Dedifferentiated amniotic fluid mesenchymal stem cell (primary cell): ENCODE measurements around the gene MCRIP1.

Source experiments
- DNase-seq: peaks from one replicate; pipeline ENCODE4 v3.0.0-alpha.2; 2016; ENCODE audit errors: extremely low spot score

MCRIP1 gene

GRCh38 chr17:81804559-81805399 is 28.3 kb downstream of the MCRIP1 start:
- no peak for DNase-seq

- no peak for DNase-seq
Observed at GRCh38 chr17:81803728-81804558, 29.1 kb downstream of the MCRIP1 start, which contains the start of gene GCGR. Gene GCGR (plus strand): TSS chr17:81804150. CDS start chr17:81809019, 4,869 bp downstream.

- DNase-seq, result no peak
Observed at GRCh38 chr17:81802856-81803643, 30.0 kb downstream of the MCRIP1 start.

GRCh38 chr17:81802048-81802758 is 30.9 kb downstream of the MCRIP1 start:
- DNase-seq, result no peak

GRCh38 chr17:81801327-81801726 is 31.8 kb downstream of the MCRIP1 start:
- no peak for DNase-seq

- DNase-seq, result no peak
Observed at GRCh38 chr17:81794509-81794908, 38.6 kb downstream of the MCRIP1 start.

- no peak for DNase-seq
Observed at GRCh38 chr17:81794074-81794476, 39.0 kb downstream of the MCRIP1 start.

GRCh38 chr17:81792675-81793615 is 40.1 kb downstream of the MCRIP1 start:
- no peak for DNase-seq
